Heart right ventricle (tissue), 16 donors: ENCODE results near the gene INPP5A. TPM values are rescaled to one million over a fixed set of nuclear protein-coding genes. Genes with fewer than 3 reads are reported as not detected.

Experiments used
- ATAC-seq, 8 donors: fragments of 200-7000 bp; cut with Tn5 transposase; one replicate each; pipeline ENCODE4 v1.9.1; 2020; ENCODE audit warnings: mild to moderate bottlenecking in 8 of 8, moderate library complexity in 8 of 8, moderate number of reproducible peaks in 1 of 8
- DNase-seq, 2 donors: peaks; one replicate each; pipeline ENCODE4 v3.0.0-alpha.2; 2020
- H3K27ac ChIP-seq, 10 donors: fragments of 200-600 bp; sonication (generic) in 2 of 10; one replicate each; pipeline versions ENCODE4 v1.5.0 to v1.8.0; 2020 to 2022; ENCODE audit warnings: mild to moderate bottlenecking in 3 of 10
- H3K27me3 ChIP-seq, 7 donors: fragments of 200-600 bp; one replicate each; pipeline ENCODE4 v1.8.0; 2021 to 2022; ENCODE audit warnings: mild to moderate bottlenecking in 2 of 7
- H3K36me3 ChIP-seq, 9 donors: fragments of 200-600 bp; sonication (generic) in 1 of 9; one replicate each; pipeline versions ENCODE4 v1.5.0 to v1.8.0; 2020 to 2022; ENCODE audit warnings: mild to moderate bottlenecking in 2 of 9
- H3K4me1 ChIP-seq, 9 donors: fragments of 200-600 bp; sonication (generic) in 1 of 9; one replicate each; pipeline versions ENCODE4 v1.5.0 to v1.8.0; 2020 to 2022; ENCODE audit warnings: mild to moderate bottlenecking in 4 of 9
- H3K4me3 ChIP-seq, 10 donors: fragments of 200-600 bp; sonication (generic) in 2 of 10; one replicate each; pipeline versions ENCODE4 v1.5.0 to v1.8.0; 2020 to 2022; ENCODE audit warnings: mild to moderate bottlenecking in 7 of 10, moderate library complexity in 2 of 10
- H3K9me3 ChIP-seq, 11 donors: fragments of 200-600 bp in 10 of 11; sonication (generic) in 2 of 11; one replicate each; pipeline versions ENCODE4 v1.5.0 to v1.8.0; 2013 to 2022; ENCODE audit warnings: mild to moderate bottlenecking in 2 of 11, control low read depth in 1 of 11, moderate library complexity in 1 of 11
- CTCF ChIP-seq, 9 donors: fragments of 200-600 bp; sonication (generic) in 2 of 9; IDR thresholded peaks; one replicate each; pipeline versions ENCODE4 v1.5.0 to v1.8.0; 2021 to 2022; ENCODE audit warnings: antibody characterized with exemption in 9 of 9, mild to moderate bottlenecking in 5 of 9, moderate library complexity in 1 of 9
- WGBS, 2 donors: extraction: QIAGEN DNeasy Blood & Tissue Kit; methylation state at CpG; one replicate each; pipeline ENCODE4 v1.1.7; 2013; ENCODE audit warnings: inconsistent platforms in 1 of 2; 5-methylcytosine and 5-hydroxymethylcytosine counted together
- intact Hi-C, 10 donors: fragments of 100-400 bp; cut with DNase I; formaldehyde crosslinking; loops; one replicate each; pipeline versions ENCODE4 v1.11.1 to v1.14.2; 2022
- polyA plus RNA-seq, 2 donors: library from polyadenylated mRNA; stranded (reverse); fragments of 200-250 nt; gene quantifications; one replicate each; pipeline ENCODE4 v1.2.3, GENCODE V29; 2013
- total RNA-seq, 10 donors: library from RNA; stranded (reverse); fragmentation: NEBNext Ultra II Directional in 3 of 10; extraction: Animal tissue kit (Norgen Biotek cat#: 25700) in 3 of 10; gene quantifications; one replicate each; pipeline versions ENCODE4 v1.2.1 to v1.2.4, GENCODE V29; 2021 to 2023
- donor health status: Arrhythmogenic right ventricular cardiomyopathy.
- donor health status: ischemic (EF 13 %, LVEDD 7.1; RV severe dilation, severe dysfunction).
- donor health status: healthy with polysubstance abuse.
- donor health status: DM: no; HTN: yes; CAD: no.
- donor health status: DM: no; HTN: no; CAD: no.
- donor health status: ischemic (EF 25% LVEDD 6.9; RV normal size, moderate dysfunction).
- donor health status: ischemic (EF 25% LVEDD 5.7; RV mildly dilated, moderate dysfunction).
- donor health status: healthy.
- donor health status: DM: yes; HTN: yes; CAD: no.
- donor health status: Ischemic cardiomyopathy.
- donor health status: ischemic (EF 35%, LVEDD 5.7; RV mildly dilated, moderate dysfunction).
- donor health status: nonischemic (EF 11% LVEDD 7.7; RV severe dilation, severe dysfunction).
- donor health status: DM: yes; HTN: yes; CAD: no.
- donor health status: PGD.
- donor health status: ischemic (EF 29% LVEDD 5.4; RV normal size, mild dysfunction).
- donor health status: nonischemic (EF 23%, LVEDD 6.1; RV moderate dilation, normal function).

Gene INPP5A
- total and polyA plus RNA-seq, 12 donors: 30.4 to 122 (median 106) TPM

- DNase-seq (no peak), ATAC-seq (peak in 5 of 8 donors; percentile 6 to 50 (median 29))
- no peak for TF ChIP-seq CTCF (IDR thresholded peaks at IDR 0.05)
- Histone ChIP-seq H3K27me3 (no peaks in the 10 kb centered on the region), H3K4me1 (no peaks in the 10 kb centered on the region), H3K9me3 (no peaks in the 10 kb centered on the region), H3K36me3 (peaks cover 0 to 68% (median 23%) of the 10 kb centered on the region in 9 donors), H3K4me3 (no peak overlapping the region), H3K27ac (no peak overlapping the region)
- WGBS, 2 donors: 73 to 76% methylated on average over 22 of the region's 22 CpGs
- intact Hi-C loops: no loop called here
Observed at GRCh38 chr10:132774902-132775863, 237.6 kb downstream of the INPP5A start.

GRCh38 chr10:132776186-132776585, 238.6 kb downstream of the INPP5A start:
- DNase-seq (no peak), ATAC-seq (no peak)
- Histone ChIP-seq H3K9me3 (no peaks in the 10 kb centered on the region), H3K27me3 (no peaks in the 10 kb centered on the region), H3K4me1 (no peaks in the 10 kb centered on the region), H3K4me3 (no peak overlapping the region), H3K27ac (no peak overlapping the region), H3K36me3 (peaks cover 0 to 70% (median 27%) of the 10 kb centered on the region in 9 donors)
- TF ChIP-seq CTCF (IDR thresholded peaks at IDR 0.05): no peak
- intact Hi-C loops: no loop called here
- WGBS, 2 donors: 96 to 98% methylated on average over 18 of the region's 18 CpGs

- Histone ChIP-seq H3K36me3 (peaks cover 0 to 73% (median 33%) of the 10 kb centered on the region in 9 donors), H3K4me3 (no peak overlapping the region), H3K9me3 (no peaks in the 10 kb centered on the region), H3K27ac (no peak overlapping the region), H3K4me1 (no peaks in the 10 kb centered on the region), H3K27me3 (no peaks in the 10 kb centered on the region)
- no peak for DNase-seq
- no peak for TF ChIP-seq CTCF (IDR thresholded peaks at IDR 0.05)
- intact Hi-C loops: no loop called here
- WGBS, 2 donors: 90 to 93% methylated on average over 18 of the region's 18 CpGs
- peak in 1 of 8 donors; percentile 27 for ATAC-seq
Observed at GRCh38 chr10:132776821-132777220, 239.2 kb downstream of the INPP5A start.

GRCh38 chr10:132777441-132777840, 239.9 kb downstream of the INPP5A start:
- no peak overlapping the region for H3K27ac ChIP-seq
- intact Hi-C loops: no loop called here
- H3K4me3 ChIP-seq: no peak overlapping the region
- no peak for DNase-seq
- no peaks in the 10 kb centered on the region for H3K4me1 ChIP-seq
- no peaks in the 10 kb centered on the region for H3K9me3 ChIP-seq
- no peak for ATAC-seq
- H3K36me3 ChIP-seq: peaks cover 0 to 79% (median 38%) of the 10 kb centered on the region in 9 donors
- TF ChIP-seq CTCF (IDR thresholded peaks at IDR 0.05): no peak
- peaks cover 0 to 3% (median 0%) of the 10 kb centered on the region in 7 donors for H3K27me3 ChIP-seq
- WGBS, 2 donors: 95 to 98% methylated on average over 14 of the region's 14 CpGs
